DMS114 treated with DMSO at 0.1 percent for 48 hours (cell line): ENCODE results near the gene GRIN3B.

ENCODE experiments used
- DNase-seq: peaks from one replicate; lab custom pipeline; 2025; ENCODE audit not compliant: unreplicated experiment; lab: John Stamatoyannopoulos, UW

The GRIN3B gene

DNA sequence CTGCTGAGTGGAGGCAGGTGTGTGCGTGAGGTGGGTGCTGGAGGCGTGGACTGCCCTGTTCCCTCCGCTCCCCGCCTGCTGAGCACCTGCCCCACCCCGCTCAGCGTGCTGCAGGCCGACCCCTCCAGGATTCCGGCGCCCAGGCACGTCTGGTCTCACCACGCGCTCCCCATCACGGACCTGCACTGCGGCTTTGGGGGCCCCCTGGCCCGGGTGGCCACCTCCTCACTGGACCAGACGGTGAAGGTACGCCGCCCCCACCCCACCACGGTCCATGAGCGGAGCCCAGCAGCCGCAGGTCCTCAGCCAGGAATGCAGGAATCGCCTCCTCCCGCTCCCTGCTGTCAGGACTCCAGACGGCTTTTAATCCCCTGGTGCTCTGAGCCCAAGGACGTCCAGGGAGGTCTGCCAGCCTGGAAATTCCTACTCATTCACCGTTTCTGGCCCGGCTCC is 10.1 kb upstream of the GRIN3B start:
- no peak for DNase-seq

DNA sequence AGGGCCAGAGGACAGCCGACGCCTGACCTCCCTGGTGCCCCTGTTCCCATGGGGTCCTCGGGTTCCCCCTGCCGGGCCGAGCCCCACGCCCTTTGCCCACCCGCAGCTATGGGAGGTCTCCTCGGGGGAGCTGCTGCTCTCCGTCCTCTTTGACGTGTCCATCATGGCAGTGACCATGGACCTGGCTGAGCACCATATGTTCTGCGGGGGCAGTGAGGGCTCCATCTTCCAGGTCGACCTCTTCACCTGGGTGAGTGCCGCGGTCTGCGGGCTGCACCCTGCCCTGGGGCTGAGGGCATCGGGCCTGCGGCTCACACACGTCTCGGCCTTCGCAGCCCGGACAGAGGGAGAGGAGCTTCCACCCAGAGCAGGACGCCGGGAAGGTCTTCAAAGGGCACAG is 9.5 kb upstream of the GRIN3B start:
- no peak for DNase-seq

DNA sequence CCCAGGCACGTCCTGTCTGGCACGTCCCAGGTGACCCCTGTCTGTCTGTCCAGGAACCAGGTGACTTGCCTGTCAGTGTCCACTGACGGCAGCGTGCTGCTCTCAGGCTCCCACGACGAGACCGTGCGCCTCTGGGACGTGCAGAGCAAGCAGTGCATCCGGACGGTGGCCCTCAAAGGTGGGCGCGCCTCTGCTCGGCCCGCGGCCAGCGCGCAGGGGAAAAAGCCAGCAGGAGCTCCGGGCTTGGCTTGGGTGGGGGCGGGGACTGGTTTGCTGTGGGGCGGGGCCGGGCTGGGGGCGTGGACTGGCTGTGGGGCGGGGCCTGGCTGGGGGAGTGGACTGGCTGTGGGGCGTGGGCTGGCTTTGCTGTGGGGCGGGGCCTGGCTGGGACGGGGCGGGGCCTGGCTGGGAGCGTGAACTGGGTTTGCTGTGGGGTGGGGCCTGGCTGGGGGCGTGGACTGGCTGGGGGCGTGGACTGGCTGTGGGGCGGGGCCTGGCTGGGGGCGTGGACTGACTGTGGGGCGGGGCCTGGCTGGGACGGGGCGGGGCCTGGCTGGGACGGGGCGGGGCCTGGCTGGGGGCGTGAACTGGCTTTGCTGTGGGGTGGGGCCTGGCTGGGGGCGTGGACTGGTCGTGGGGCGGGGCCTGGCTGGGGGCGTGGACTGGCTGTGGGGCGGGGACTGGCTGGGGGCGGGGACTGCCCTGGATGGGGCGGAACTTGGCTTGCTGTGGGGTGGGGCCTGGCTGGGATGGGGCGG is 8.9 kb upstream of the GRIN3B start:
- DNase-seq, result no peak

DNA sequence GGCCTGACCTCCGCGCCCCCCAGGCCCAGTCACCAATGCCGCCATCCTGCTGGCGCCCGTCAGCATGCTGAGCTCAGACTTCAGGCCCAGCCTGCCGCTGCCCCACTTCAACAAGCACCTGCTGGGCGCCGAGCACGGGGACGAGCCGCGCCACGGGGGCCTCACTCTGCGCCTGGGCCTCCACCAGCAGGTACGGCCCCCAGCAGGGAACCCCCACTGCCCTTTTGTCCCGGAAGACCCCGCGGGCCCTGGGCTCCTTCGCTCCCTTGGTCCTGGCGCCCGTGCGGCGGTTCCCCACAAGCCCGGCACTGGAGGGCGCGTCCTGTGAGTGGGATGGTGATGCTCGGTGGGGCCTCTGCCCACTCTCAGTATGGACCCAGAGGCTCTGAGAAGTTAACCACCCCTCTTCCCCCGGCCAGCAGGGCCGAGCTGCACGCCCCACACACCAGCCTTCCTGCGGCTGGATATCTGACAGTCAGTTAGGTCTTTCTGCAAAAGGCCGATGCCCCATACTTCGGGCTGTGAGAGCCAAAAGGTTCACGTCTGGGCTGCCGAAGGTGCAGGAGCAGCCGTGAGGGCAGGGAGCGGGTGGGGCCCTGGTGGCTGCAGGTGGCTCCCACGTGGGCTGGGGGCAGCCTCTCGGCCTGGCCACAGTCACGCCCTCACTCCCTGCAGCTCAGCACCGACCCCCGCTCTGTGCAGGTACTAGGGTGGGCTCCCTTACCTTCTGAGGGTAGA is 8.1 kb upstream of the GRIN3B start:
- DNase-seq, result no peak

- DNase-seq, result no peak
These were observed 7.6 kb upstream of the GRIN3B start for GRCh38 chr19:992670-993055.

DNA sequence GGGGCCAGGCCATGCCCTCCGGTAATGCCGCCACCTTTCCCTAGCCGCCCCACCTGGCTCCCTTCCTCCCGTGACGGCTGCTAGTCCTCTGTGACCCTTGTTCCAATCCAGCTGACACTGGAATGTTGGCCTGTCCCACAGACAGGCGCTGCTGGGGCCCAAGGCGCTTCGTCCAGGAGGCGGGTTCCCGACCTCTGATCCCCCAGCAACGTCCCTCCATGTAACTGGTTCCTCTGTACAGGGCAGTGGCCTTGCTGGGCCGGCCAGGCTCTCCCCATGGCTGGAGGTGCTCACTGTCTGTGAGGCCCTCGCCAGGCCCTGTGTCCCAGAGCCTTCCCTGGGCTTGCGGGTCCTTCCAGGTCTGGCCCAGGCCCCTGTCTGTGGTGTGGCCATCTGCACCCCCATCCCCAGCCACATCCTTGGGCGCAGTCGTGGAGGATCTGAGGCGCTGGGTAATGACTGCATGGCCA is 6.8 kb upstream of the GRIN3B start:
- DNase-seq, result no peak

- no peak for DNase-seq
These were observed 6.3 kb upstream of the GRIN3B start for GRCh38 chr19:993831-994393.

DNA sequence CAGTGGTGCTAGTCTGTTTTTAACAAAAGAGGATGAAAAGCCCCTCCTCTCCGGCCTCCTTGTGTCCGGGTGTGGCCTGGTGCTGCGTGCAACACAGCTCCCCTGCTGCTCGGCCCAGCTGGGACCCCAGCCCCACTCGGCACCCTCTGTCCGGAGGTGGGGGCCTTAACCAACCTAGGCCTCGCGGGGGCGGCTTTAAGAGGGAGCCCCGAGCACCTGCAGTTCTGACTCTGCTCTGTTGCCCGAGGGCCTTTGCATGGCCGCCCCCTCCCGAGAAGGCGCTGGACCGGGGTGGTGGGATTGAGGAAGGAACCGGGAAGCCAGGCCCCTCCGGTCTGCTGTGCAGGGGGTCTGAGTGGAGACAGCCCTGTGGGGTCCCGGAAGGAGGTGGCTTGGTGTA is 5.7 kb upstream of the GRIN3B start:
- DNase-seq, result no peak

GRCh38 chr19:995051-995827 is 5.0 kb upstream of the GRIN3B start:
- no peak for DNase-seq

GRCh38 chr19:996051-996838 is 4.0 kb upstream of the GRIN3B start:
- DNase-seq, result no peak

GRCh38 chr19:998064-998463 is 2.2 kb upstream of the GRIN3B start:
- DNase-seq, result no peak

DNA sequence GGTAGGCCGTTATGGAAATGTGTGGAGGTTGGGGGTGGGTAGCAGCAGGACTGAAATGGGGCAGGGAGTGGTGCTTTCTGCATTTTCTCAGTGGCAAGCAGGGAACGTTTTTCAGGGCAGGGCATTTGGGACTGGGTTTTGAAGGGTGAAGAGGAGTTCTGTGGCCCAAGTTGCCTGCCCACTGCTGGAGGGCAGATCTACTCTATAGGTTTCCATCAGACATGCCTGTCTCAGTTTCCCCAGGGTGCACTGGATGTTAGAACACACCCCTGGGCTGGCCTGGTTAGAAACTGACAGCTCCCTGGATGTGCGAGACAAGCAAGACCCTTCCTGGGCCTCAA is 870 bp upstream of the GRIN3B start:
- no peak for DNase-seq

DNA sequence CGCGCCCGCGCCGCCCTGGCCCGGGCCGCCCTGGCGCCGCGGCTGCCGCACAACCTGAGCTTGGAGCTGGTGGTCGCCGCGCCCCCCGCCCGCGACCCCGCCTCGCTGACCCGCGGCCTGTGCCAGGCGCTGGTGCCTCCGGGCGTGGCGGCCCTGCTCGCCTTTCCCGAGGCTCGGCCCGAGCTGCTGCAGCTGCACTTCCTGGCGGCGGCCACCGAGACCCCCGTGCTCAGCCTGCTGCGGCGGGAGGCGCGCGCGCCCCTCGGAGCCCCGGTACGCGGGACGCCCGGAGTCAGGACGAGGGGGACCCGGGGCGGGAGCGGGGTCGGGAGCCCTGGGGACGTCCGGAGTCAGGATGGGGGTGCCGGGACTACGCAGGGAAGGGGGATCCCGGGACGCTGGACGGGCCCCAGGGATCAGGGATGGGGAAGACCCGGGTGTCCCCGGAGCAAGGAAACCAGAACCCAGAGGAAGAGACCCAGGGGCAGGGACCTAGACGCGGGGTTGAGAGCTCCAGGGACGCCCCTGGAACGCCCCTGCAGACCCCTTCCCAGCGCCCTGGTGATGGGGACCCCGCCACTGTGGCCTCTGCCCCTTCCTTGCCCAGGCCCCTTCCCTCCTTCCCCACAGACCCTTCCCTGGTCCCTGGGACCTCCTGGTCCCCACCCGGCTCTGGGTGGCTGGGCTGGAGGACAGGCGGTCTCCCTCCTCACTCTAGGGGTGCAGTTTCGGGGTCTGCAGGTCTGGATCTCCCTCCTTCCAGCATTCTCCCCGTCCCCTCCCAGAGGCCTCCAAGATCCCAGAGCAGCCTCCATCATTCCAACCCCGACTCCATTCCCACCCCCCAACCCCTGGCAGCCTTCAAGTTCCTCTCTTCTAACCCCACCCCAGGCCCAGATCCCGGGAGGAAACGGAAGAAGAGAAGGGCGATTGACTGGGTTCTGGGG is 645 bp downstream of the GRIN3B start:
- no peak for DNase-seq

DNA sequence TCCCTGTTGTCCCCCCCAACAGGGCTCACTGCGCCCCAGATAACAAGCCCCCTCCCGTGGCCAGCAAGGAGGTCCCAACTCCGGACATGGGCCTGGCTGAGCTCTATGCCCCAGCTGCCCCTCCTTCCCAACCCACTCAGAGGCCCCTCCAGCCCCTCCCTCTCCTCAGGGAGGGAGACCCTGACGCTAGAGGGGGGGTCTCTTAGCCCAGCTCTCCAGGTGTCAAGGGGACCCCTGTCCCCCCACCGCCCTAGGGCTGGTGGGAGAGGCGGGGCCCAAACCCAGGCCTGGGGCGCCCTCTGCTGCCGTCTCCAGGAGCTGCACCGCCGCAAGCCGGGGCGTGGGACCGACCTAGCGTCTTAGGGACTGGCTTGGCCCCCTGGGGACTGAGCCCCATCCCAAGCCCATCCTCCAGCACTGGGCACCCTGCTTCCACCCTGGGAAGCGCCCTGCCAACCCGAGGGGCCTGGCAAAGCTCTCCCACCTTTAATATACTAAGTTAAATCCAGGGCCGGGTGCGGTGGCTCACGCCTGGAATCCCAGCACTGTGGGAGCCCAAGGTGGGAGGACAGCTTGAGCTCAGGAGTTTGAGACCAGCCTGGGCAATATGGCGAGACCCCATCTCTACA is 1.4 kb downstream of the GRIN3B start:
- no peak for DNase-seq

- DNase-seq, result no peak
These were observed 2.4 kb downstream of the GRIN3B start for GRCh38 chr19:1002600-1002999.

GRCh38 chr19:1003283-1003682 is 3.1 kb downstream of the GRIN3B start:
- no peak for DNase-seq

- DNase-seq, result no peak
These were observed 4.1 kb downstream of the GRIN3B start for GRCh38 chr19:1004204-1004802.

DNA sequence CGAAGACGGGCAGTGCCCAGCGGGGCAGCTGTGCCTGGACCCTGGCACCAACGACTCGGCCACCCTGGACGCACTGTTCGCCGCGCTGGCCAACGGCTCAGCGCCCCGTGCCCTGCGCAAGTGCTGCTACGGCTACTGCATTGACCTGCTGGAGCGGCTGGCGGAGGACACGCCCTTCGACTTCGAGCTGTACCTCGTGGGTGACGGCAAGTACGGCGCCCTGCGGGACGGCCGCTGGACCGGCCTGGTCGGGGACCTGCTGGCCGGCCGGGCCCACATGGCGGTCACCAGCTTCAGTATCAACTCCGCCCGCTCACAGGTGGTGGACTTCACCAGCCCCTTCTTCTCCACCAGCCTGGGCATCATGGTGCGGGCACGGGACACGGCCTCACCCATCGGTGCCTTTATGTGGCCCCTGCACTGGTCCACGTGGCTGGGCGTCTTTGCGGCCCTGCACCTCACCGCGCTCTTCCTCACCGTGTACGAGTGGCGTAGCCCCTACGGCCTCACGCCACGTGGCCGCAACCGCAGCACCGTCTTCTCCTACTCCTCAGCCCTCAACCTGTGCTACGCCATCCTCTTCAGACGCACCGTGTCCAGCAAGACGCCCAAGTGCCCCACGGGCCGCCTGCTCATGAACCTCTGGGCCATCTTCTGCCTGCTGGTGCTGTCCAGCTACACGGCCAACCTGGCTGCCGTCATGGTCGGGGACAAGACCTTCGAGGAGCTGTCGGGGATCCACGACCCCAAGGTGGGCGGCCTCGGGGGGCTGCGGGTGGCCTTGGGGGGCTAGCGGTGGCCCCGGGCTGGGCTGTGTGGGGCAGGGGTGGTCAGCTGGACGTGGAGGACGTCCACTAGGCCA is 4.8 kb downstream of the GRIN3B start:
- DNase-seq, result no peak
